Measurements from ENCODE around the gene CDX1. TPM values are rescaled to one million over a fixed set of nuclear protein-coding genes. Genes with fewer than 3 reads are reported as not detected.

CDX1 gene
- total and polyA plus RNA-seq, 5 donors, result 0.09 to 0.23 TPM; not detected in 3

Other genes starting within 250 kb of the CDX1 start
- gene PDE6A, start 222.0 kb upstream of the CDX1 start, total RNA-seq, result under 1 TPM in 2 of 4 donors, not detected in 2; 0.06 to 0.11 TPM
- 0.07 TPM for gene PDE6A, start 222.0 kb upstream of the CDX1 start, polyA plus RNA-seq
- gene SLC26A2, start 206.0 kb upstream of the CDX1 start, total RNA-seq, result 10 to 100 TPM in 1 of 4 donors, 1 to 10 TPM in 3; 5.1 to 10.4 (median 6.5) TPM
- 2.2 TPM for gene SLC26A2, start 206.0 kb upstream of the CDX1 start, polyA plus RNA-seq
- 1 to 10 TPM; 2.9 to 3.2 (median 3.2) TPM for gene TIGD6, start 166.1 kb upstream of the CDX1 start, total RNA-seq
- 3.2 TPM for gene TIGD6, start 166.1 kb upstream of the CDX1 start, polyA plus RNA-seq
- gene HMGXB3, start 166.0 kb upstream of the CDX1 start, total RNA-seq, result 10 to 100 TPM; 14.2 to 19.6 (median 14.9) TPM
- 9.3 TPM for gene HMGXB3, start 166.0 kb upstream of the CDX1 start, polyA plus RNA-seq
- 10 to 100 TPM; 16.5 to 31.6 (median 24.8) TPM for gene CSF1R, start 80.2 kb upstream of the CDX1 start, total RNA-seq
- gene CSF1R, start 80.2 kb upstream of the CDX1 start, polyA plus RNA-seq, result 4.5 TPM
- gene PDGFRB, start 10.9 kb upstream of the CDX1 start, total RNA-seq, result 10 to 100 TPM; 42.7 to 68.0 (median 46.4) TPM
- 24.6 TPM for gene PDGFRB, start 10.9 kb upstream of the CDX1 start, polyA plus RNA-seq
- not detected for gene SLC6A7, start 23.3 kb downstream of the CDX1 start, total RNA-seq
- not detected for gene SLC6A7, start 23.3 kb downstream of the CDX1 start, polyA plus RNA-seq
- gene CAMK2A, start 123.0 kb downstream of the CDX1 start, total RNA-seq, result 10 to 100 TPM in 3 of 4 donors, 1 to 10 TPM in 1; 8.0 to 18.4 (median 14.8) TPM
- gene CAMK2A, start 123.0 kb downstream of the CDX1 start, polyA plus RNA-seq, result 15.4 TPM
- 1 to 10 TPM in 1 of 4 donors, under 1 TPM in 3; 0.49 to 1.1 (median 0.66) TPM for gene ARSI, start 136.1 kb downstream of the CDX1 start, total RNA-seq
- 0.25 TPM for gene ARSI, start 136.1 kb downstream of the CDX1 start, polyA plus RNA-seq
- gene TCOF1, start 190.9 kb downstream of the CDX1 start, total RNA-seq, result 10 to 100 TPM; 14.3 to 22.7 (median 17.5) TPM
- 11.9 TPM for gene TCOF1, start 190.9 kb downstream of the CDX1 start, polyA plus RNA-seq
- gene CD74, start 246.1 kb downstream of the CDX1 start, total RNA-seq, result 100 to 1,000 TPM; 222 to 331 (median 251) TPM
- 201 TPM for gene CD74, start 246.1 kb downstream of the CDX1 start, polyA plus RNA-seq

Data from right cardiac atrium (tissue), 5 donors.